ENCODE measurements around the gene CGREF1. TPM values are rescaled to one million over a fixed set of nuclear protein-coding genes. Genes with fewer than 3 reads are reported as not detected.

CGREF1 gene
- total RNA-seq, 6 experiments from 2014 or later: 2.5 to 33.2 (median 7.7) TPM

GRCh38 chr2:27058210-27058609 lies 60.7 kb downstream of the CGREF1 start:
- ATAC-seq: no peak
- Histone ChIP-seq H3K4me1 (peaks cover 0 to 17% (median 5%) of the 10 kb centered on the region in 4 donors), H3K27me3 (no peaks in the 10 kb centered on the region), H3K36me3 (peaks cover 0 to 10% (median 2%) of the 10 kb centered on the region in 4 donors), H3K9me3 (no peaks in the 10 kb centered on the region), H3K27ac (no peak overlapping the region), H3K4me3 (no peak overlapping the region)
- WGBS (ENCODE audit: insufficient coverage, low coverage, low lambda C conversion rate, missing lambda C conversion rate): 96% methylated on average over 4 of the region's 10 CpGs
- intact Hi-C loops (cut with DNase I): no loop called here
- TF ChIP-seq CTCF (IDR thresholded peaks at IDR 0.05): no peak
- no peak for DNase-seq

- Histone ChIP-seq H3K36me3 (peaks cover 0 to 10% (median 2%) of the 10 kb centered on the region in 4 donors), H3K4me1 (peaks cover 0 to 17% (median 5%) of the 10 kb centered on the region in 4 donors), H3K4me3 (no peak overlapping the region), H3K27ac (no peak overlapping the region), H3K27me3 (no peaks in the 10 kb centered on the region), H3K9me3 (no peaks in the 10 kb centered on the region)
- intact Hi-C loops (cut with DNase I): no loop called here
- WGBS (ENCODE audit: insufficient coverage, low coverage, low lambda C conversion rate, missing lambda C conversion rate): 94% methylated on average over 3 of the region's 6 CpGs
- DNase-seq (no peak), ATAC-seq (no peak)
- TF ChIP-seq CTCF (IDR thresholded peaks at IDR 0.05) (no peak), POLR2A (IDR thresholded peaks at IDR 0.05) (no peak)
These were observed 61.7 kb downstream of the CGREF1 start for GRCh38 chr2:27057184-27057583.

GRCh38 chr2:27054721-27055120 lies 64.2 kb downstream of the CGREF1 start:
- no peak for TF ChIP-seq POLR2A (IDR thresholded peaks at IDR 0.05)
- TF ChIP-seq CTCF (IDR thresholded peaks at IDR 0.05): no peak
- peaks cover 0 to 10% (median 2%) of the 10 kb centered on the region in 4 donors for H3K36me3 ChIP-seq
- WGBS (ENCODE audit: insufficient coverage, low coverage, low lambda C conversion rate, missing lambda C conversion rate): 94% methylated on average over 8 of the region's 11 CpGs
- no peaks in the 10 kb centered on the region for H3K9me3 ChIP-seq
- H3K4me3 ChIP-seq: no peak overlapping the region
- peaks cover 0 to 9% (median 2%) of the 10 kb centered on the region in 4 donors for H3K4me1 ChIP-seq
- DNase-seq (no peak), ATAC-seq (no peak)
- no peaks in the 10 kb centered on the region for H3K27me3 ChIP-seq
- no peak overlapping the region for H3K27ac ChIP-seq
- intact Hi-C loops (cut with DNase I): no loop called here

- Histone ChIP-seq H3K36me3 (peaks cover 0 to 10% (median 2%) of the 10 kb centered on the region in 4 donors), H3K9me3 (no peaks in the 10 kb centered on the region), H3K4me1 (peaks cover 0 to 9% (median 4%) of the 10 kb centered on the region in 4 donors), H3K27ac (no peak overlapping the region), H3K4me3 (no peak overlapping the region), H3K27me3 (no peaks in the 10 kb centered on the region)
- ATAC-seq (no peak), DNase-seq (no peak)
- no peak for TF ChIP-seq CTCF (IDR thresholded peaks at IDR 0.05)
- TF ChIP-seq POLR2A (IDR thresholded peaks at IDR 0.05): no peak
- WGBS (ENCODE audit: insufficient coverage, low coverage, low lambda C conversion rate, missing lambda C conversion rate): 88% methylated on average over 6 of the region's 8 CpGs
- intact Hi-C loops (cut with DNase I): no loop called here
These were observed 65.2 kb downstream of the CGREF1 start for GRCh38 chr2:27053776-27054175.

- no peak for DNase-seq
- no peak for ATAC-seq
- intact Hi-C loops (cut with DNase I): no loop called here
- Histone ChIP-seq H3K9me3 (no peaks in the 10 kb centered on the region), H3K27ac (no peak overlapping the region), H3K36me3 (peaks cover 0 to 10% (median 2%) of the 10 kb centered on the region in 4 donors), H3K27me3 (no peaks in the 10 kb centered on the region), H3K4me3 (no peak overlapping the region), H3K4me1 (peaks cover 0 to 9% (median 4%) of the 10 kb centered on the region in 4 donors)
- TF ChIP-seq CTCF (IDR thresholded peaks at IDR 0.05) (no peak), POLR2A (IDR thresholded peaks at IDR 0.05) (no peak)
- 78% methylated on average over 11 of the region's 11 CpGs for WGBS (ENCODE audit: insufficient coverage, low coverage, low lambda C conversion rate, missing lambda C conversion rate)
These were observed 65.6 kb downstream of the CGREF1 start for GRCh38 chr2:27053321-27053720.
